IPS-NIHi11 (cell line): Measurements from ENCODE around the gene ADAR.
A peak's percentile ranks its signal among the peaks of the same experiment; 100 is the strongest.

Source experiments
- DNase-seq: peaks from one replicate; pipeline ENCODE4 v3.0.0; 2012; ENCODE audit warnings: mixed read lengths, low spot score

Gene ADAR

GRCh38 chr1:154582885-154583284 is 25.1 kb downstream of the ADAR start:
- no peak for DNase-seq

- no peak for DNase-seq
Observed at GRCh38 chr1:154581766-154582165, 26.2 kb downstream of the ADAR start.

- DNase-seq: no peak
Observed at GRCh38 chr1:154579374-154579773, 28.6 kb downstream of the ADAR start.

- no peak for DNase-seq
Observed at GRCh38 chr1:154578058-154578418, 29.9 kb downstream of the ADAR start.

GRCh38 chr1:154577346-154578057 is 30.5 kb downstream of the ADAR start:
- no peak for DNase-seq

GRCh38 chr1:154575951-154576566 is 31.9 kb downstream of the ADAR start:
- DNase-seq: no peak

GRCh38 chr1:154575147-154575927 is 32.6 kb downstream of the ADAR start:
- DNase-seq: no peak

- no peak for DNase-seq
Observed at GRCh38 chr1:154574716-154575115, 33.3 kb downstream of the ADAR start.

- no peak for DNase-seq
Observed at GRCh38 chr1:154573168-154573510, 34.8 kb downstream of the ADAR start.

- DNase-seq: no peak
Observed at GRCh38 chr1:154572468-154573167, 35.4 kb downstream of the ADAR start.

GRCh38 chr1:154571964-154572288 is 36.1 kb downstream of the ADAR start:
- no peak for DNase-seq

- no peak for DNase-seq
Observed at GRCh38 chr1:154571244-154571963, 36.6 kb downstream of the ADAR start.

GRCh38 chr1:154568157-154568815 is 39.7 kb downstream of the ADAR start:
- DNase-seq: no peak

GRCh38 chr1:154567386-154568156 is 40.4 kb downstream of the ADAR start, which contains the start of gene CHRNB2:
CHRNB2 (plus strand) TSS chr1:154567778; CDS start chr1:154568045, 267 bp downstream.
- DNase-seq: peak; percentile 99

GRCh38 chr1:154565876-154566275 is 42.1 kb downstream of the ADAR start:
- DNase-seq: no peak

GRCh38 chr1:154559466-154560044 is 48.4 kb downstream of the ADAR start:
- DNase-seq: peak; percentile 75

- peak; percentile 93 for DNase-seq
Observed at GRCh38 chr1:154558720-154559465, 49.1 kb downstream of the ADAR start.

- DNase-seq: no peak
Observed at GRCh38 chr1:154557939-154558719, 49.9 kb downstream of the ADAR start, which contains the start of gene UBE2Q1. UBE2Q1 (minus strand) TSS chr1:154558662; CDS start chr1:154558553, 109 bp downstream.
